Activated effector memory CD4-positive, alpha-beta T cell treated with anti-CD3 and anti-CD28 coated beads, Interleukin-2, amount 50 U/mL, for 16 hours (primary cell): ENCODE measurements around the gene GPC2.

Source experiments
- DNase-seq: peaks from one replicate; pipeline ENCODE4 v3.0.0-alpha.2; 2020

GPC2 gene

DNA sequence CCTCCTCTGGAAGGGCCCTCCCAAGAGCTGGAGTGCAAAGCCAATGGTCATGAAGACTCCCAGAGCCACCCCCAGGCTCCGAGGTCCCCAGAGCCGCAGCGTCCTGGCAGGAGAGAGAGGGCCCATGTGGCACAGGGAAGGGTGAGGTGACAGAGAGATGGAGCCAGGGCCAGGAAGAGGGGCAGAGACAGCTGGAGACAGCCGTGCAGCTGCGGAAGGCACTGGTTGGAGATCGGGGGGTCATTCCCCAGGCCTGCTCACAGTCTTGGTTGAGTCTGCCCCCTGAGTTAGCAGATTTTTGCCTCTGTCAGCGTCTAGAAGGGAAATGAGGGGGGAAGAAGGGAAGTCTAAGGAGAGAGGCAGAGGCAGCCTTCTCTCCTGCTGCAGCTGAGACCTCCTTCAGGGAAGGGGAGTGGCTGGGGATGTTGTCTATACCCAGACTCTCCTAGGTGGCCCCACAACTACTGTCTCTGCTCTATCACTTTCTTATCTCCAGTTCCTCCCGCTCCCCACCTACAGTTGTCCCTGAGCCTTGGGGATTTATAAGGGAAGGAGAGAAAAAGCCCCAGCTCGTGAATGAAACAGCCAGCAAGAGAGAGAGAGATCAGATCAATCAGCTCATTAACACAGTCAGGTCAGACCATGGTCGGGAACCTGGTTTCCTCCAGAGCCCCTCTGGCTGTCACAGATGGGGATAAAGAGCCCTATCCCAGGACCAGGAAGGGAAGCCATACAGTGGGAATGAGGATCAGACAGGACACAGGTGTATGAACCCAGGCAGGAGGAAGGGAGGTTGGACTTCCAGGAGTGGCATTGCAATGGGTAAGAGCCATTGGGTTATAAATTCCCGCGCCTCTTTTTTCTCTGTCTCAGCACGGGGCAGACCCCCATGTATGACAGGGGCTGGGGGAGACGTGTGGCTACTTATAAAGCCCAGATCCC lies 9.9 kb downstream of the GPC2 start:
- peak; percentile 56 for DNase-seq

- peak; percentile 67 for DNase-seq
These were observed 10.8 kb downstream of the GPC2 start for GRCh38 chr7:100166317-100166940.

DNA sequence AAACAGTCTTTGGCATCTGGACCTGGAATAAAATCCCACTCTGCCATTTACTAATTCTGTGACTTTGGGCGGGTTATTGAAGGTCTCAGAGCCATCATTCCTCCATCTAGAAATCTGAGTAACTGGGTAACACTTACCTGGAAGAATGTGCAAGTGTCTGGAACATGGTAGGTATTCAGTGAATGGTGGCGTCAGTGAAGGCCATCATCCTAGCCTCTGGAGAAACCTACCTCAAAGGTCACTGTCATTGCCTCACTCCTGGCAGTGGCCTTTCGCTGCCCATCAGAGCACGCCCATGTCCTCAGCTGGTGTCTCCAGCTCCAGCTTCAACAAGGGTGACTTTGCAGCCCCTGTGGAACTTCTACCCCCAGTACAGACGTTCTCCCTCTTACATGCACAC lies 13.3 kb downstream of the GPC2 start:
- no peak for DNase-seq

DNA sequence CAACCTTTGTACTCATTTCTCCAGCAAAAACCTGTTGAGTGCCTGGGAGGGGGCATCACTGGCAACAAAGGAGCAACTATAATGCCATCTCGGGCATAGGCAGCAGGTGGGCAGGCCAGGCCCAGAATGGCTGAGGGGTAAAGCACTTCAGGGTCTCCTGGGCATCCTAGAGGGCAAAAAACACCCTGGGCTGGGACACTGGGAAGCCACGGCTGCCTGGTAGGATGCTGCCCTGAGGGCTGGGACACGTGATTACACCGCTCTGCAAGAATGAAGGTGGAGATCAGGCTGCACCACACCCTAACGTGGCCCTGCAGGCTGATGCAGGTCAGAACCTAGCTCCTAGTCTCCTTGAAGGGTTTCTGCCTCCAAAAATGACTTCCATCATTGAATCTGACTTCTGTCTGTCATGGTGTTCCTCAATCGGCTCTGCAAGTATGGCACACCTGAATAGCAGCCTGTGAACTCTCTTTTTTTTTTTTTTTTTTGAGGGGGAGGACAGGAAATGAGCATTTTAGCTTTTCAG lies 14.1 kb downstream of the GPC2 start:
- no peak for DNase-seq

GRCh38 chr7:100160067-100160466 lies 17.1 kb downstream of the GPC2 start:
- no peak for DNase-seq

- no peak for DNase-seq
These were observed 18.0 kb downstream of the GPC2 start for GRCh38 chr7:100159099-100159623.

- peak; percentile 97 for DNase-seq
These were observed 18.7 kb downstream of the GPC2 start, which contains the start of gene TRAPPC14 for GRCh38 chr7:100158229-100159098. Gene TRAPPC14, minus strand, starts transcription at chr7:100158723. Its CDS starts 224 bp downstream, at chr7:100158499.

GRCh38 chr7:100157334-100158228 lies 19.6 kb downstream of the GPC2 start:
- DNase-seq = no peak

GRCh38 chr7:100157069-100157333 lies 20.2 kb downstream of the GPC2 start:
- DNase-seq = no peak

GRCh38 chr7:100156331-100157068 lies 20.7 kb downstream of the GPC2 start:
- no peak for DNase-seq

GRCh38 chr7:100155553-100156317 lies 21.4 kb downstream of the GPC2 start:
- no peak for DNase-seq

DNA sequence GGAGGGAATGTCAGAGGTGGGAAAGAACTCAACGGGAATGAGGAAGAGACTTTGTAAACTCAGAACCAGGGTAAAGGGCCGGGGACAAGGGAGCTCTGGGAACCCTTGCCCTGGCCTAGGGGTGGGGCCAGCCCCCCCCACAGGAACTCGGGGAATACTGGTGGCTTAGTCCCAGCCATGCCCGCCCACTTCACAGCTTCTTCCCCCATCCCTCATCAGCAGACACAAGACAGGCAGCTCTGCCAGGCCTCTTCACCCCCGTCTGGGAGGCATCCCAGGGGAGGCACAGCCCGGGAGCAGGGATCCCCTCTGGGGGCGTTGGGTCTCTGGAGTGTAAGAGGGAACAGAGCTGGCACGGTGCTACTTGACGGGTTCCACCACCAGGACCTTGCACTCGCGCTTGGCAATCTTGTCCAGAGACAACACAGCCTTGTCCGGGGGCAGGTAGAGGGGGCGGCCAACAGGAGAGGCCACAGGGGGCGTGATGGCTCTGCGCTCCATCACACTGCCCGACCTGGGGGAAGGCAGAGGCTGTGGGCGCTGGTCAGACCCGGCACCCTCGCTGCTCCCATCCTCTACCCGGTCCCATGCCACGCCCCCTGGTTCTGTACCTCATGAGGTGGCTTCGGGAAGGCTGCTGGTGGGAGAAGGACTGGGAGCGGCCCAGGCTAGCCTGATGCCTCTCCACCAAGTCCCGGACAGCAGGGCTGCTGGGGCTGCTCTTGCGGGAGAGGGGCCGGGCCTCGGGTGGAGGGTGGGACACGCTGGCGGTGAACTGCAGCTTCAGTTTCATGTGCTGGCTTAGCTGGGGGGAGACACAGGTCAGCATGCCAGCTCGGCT lies 22.3 kb downstream of the GPC2 start:
- no peak for DNase-seq

DNA sequence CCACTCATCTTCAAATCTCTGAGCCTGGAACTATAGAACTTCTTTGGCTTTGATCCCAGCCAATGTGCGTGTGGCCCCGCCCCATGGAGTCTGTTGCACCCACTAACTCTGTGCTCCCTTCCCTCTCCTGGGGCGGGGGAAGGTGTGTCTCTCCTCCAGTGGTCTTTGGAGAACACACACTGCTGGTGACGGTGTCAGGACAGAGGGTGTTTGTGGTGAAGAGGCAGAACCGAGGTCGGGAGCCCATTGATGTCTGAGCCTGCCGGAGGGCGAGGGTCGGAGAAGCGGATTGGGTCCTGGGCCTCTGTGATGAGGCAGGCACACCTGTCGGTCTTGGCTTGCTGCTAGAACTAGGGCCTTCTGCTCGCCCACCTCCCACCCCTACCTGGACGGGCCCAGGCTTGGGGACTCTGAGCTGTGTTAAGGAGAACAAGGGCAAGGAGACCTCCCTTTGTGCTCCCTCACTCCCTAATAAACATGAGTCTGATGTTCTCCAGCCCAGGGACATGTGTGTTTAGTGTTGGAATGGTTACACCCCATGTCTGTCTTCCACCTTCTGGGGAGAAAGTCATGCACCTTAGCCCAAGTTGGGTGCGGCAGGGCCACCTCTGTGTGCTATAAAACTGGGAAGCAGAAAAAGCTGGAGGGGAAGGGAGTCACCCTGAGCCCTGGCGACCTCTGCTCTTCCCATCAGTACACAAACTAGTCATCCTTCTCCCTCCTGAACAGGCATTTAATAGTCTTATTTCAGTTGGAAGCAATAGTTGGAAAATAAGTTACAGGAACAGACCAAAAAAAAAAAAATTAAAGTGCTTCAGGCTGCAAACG lies 23.3 kb downstream of the GPC2 start:
- no peak for DNase-seq

DNA sequence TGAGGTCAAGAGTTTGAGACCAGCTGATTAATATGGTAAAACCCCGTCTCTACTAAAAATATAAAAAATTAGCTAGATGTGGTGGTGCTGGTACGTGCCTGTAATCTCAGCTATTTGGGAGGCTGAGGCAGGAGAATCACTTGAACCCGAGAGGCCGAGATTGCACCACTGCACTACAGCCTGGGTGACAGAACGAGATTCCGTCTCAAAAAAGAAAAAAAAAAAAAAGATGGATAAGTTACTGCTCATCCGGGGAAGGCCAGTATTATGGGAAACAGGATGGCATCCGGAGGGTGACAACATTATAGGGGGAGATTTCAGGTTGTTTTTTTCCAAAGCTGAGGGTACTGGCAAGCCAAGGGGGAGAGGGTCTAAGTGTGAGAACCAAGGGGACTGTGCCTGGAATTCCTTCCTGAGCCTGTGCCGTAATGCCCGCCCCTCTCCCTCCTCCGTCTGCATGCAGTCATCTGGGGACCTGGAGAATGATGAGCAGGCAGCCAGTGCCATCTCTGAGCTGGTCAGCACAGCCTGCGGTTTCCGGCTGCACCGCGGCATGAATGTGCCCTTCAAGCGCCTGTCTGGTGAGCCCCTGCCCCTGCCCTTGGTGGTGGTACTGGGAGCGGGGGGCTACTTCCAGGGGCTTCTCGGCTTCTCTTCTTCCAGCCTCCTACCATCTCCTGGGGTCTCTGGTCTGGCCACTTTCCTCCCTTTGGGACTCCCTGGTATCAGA lies 24.1 kb downstream of the GPC2 start:
- DNase-seq = no peak

- DNase-seq = no peak
These were observed 24.8 kb downstream of the GPC2 start for GRCh38 chr7:100152404-100152803.

DNA sequence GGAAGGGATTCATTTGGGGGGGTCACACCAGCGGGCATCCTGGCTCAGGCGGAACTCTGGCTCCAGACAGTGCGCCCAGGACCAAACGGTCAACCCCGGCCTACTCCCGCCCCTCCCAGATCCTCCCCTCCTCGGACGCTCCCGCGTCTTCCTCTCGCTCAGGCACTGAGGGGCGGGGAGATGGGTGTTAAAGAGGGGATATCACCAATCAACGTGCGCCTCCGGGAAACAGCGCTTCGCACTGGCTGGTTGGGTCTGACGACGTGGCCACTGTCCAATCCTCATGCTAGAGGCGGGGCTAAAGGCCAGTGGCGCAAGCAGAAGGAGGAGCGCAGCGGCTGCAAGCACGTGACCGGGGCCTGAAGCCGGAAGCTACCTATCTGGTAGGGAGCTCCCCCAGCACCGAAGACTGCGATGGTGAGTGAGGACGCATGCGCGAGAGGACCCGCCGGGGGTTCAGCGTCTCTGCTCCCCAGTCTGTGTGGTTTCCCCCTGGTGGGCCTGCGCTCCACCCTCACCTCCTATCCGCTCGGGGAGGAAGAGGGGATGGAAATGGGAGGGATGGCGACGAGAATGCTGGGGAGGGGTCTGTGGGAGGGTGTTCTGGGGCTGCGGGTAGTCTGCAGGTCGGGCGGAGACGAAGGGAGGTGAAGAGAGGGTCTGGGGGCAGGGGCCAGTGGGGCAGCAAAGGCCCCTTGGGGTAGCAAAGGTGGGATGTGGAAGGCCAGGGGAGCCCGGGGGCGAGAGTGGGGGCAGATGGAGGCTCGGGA lies 28.4 kb downstream of the GPC2 start, which contains the start of gene LAMTOR4:
Gene LAMTOR4, plus strand, starts transcription at position 360 of the 770 bp plus-strand sequence. Its CDS starts 55 bp downstream, at position 415.
- DNase-seq = peak; percentile 99

GRCh38 chr7:100148225-100148558 lies 29.0 kb downstream of the GPC2 start:
- no peak for DNase-seq
